HCT116 (cell line): Measurements from ENCODE around the gene CEP131. TPM values are rescaled to one million over a fixed set of nuclear protein-coding genes. Genes with fewer than 3 reads are reported as not detected.

Source experiments
- ATAC-seq: fragments of 200-7000 bp; cut with Tn5 transposase; 2 replicates; pipeline ENCODE4 v1.9.1; 2020; ENCODE audit warnings: mild to moderate bottlenecking, moderate library complexity
- BruUV-seq: library from RNA; stranded (reverse); fragments of 400-500 nt; replicated peaks from 2 replicates; lab custom pipeline; 2021; lab: Mats Ljungman, UMichigan
- CTCF ChIA-PET: fragments of 300-600 bp; sonication (Branson Sonifier 250); formaldehyde crosslinking; loops from one replicate; lab custom pipeline; 2021; ENCODE audit warnings: antibody characterized with exemption; lab: Charles Lee
- POLR2A ChIA-PET: fragments of 300-600, 350-600 bp; sonication (Branson Sonifier 250); formaldehyde crosslinking; loops from one replicate; lab custom pipeline; 2021; ENCODE audit warnings: antibody characterized with exemption; lab: Charles Lee
- RAD21 ChIA-PET, 2 experiments: fragments of 300-600 bp; sonication (Branson Sonifier 250); formaldehyde crosslinking; loops; one replicate each; lab custom pipeline; 2023; ENCODE audit warnings: low total read pairs in 2 of 2; ENCODE audit not compliant: uncharacterized antibody in 2 of 2, unreplicated experiment in 2 of 2, low non-redundant PET in 1 of 2; lab: Charles Lee
- DNase-seq: peaks from one replicate; pipeline ENCODE4 v3.0.0-alpha.2; 2010; ENCODE audit warnings: low read depth, low spot score
- H2AFZ ChIP-seq: fragments of 200-600 bp; shearing (Covaris generic), sonication (generic); 2 replicates; pipeline ENCODE4 v1.6.1; 2017; ENCODE audit warnings: low read depth, mixed run types, mixed read lengths, antibody characterized with exemption, low read length; ENCODE audit not compliant: poor library complexity, severe bottlenecking
- H3K27ac ChIP-seq: 2 replicates; pipeline ENCODE4 v1.5.1; 2012; ENCODE audit warnings: low read depth, low read length
- H3K27me3 ChIP-seq: fragments of 200-600 bp; sonication (generic); 2 replicates; pipeline ENCODE4 v1.6.1; 2016; ENCODE audit warnings: mixed run types, low read length, mixed read lengths; ENCODE audit not compliant: insufficient read depth
- H3K36me3 ChIP-seq, 2 experiments: fragments of 200-500 bp in 1 of 2; fragments of 200-600 bp in 1 of 2; sonication (Bioruptor generic) in 1 of 2; sonication (generic) in 1 of 2; 2 replicates each; pipeline versions ENCODE4 v1.5.1 to v1.6.1; 2014 to 2016; ENCODE audit warnings: low read length in 2 of 2, inconsistent platforms in 1 of 2, mixed read lengths in 1 of 2, mixed run types in 1 of 2; ENCODE audit not compliant: insufficient read depth in 2 of 2, control insufficient read depth in 1 of 2
- H3K4me1 ChIP-seq, 2 experiments: fragments of 200-600 bp in 1 of 2; sonication (generic) in 1 of 2; 2 replicates each; pipeline versions ENCODE4 v1.5.1 to v1.6.1; 2012 to 2017; ENCODE audit warnings: low read length in 2 of 2, inconsistent platforms in 1 of 2, mild to moderate bottlenecking in 1 of 2, mixed read lengths in 1 of 2, mixed run types in 1 of 2, moderate library complexity in 1 of 2; ENCODE audit not compliant: insufficient read depth in 2 of 2, control insufficient read depth in 1 of 2
- H3K4me2 ChIP-seq: fragments of 200-600 bp; sonication (generic); 2 replicates; pipeline ENCODE4 v1.6.1; 2017; ENCODE audit warnings: mixed run types, low read length, mixed read lengths
- H3K4me3 ChIP-seq, 2 experiments: fragments of 200-600 bp in 1 of 2; sonication (generic) in 1 of 2; replicated peaks in 1 of 2; 2 replicates each; pipeline ENCODE4 v1.5.1; 2011 to 2016; ENCODE audit warnings: low read length in 2 of 2, control low read depth in 1 of 2, low read depth in 1 of 2, mild to moderate bottlenecking in 1 of 2, mixed read lengths in 1 of 2, mixed run types in 1 of 2
- H3K79me2 ChIP-seq: fragments of 200-600 bp; sonication (generic); 2 replicates; pipeline ENCODE4 v1.6.1; 2017; ENCODE audit warnings: mild to moderate bottlenecking, mixed run types, low read length, moderate library complexity, mixed read lengths; ENCODE audit not compliant: insufficient read depth
- H3K9ac ChIP-seq: fragments of 200-600 bp; sonication (generic); 2 replicates; pipeline ENCODE4 v1.6.1; 2016; ENCODE audit warnings: low read length, mixed read lengths
- H3K9me2 ChIP-seq: fragments of 200-600 bp; sonication (generic), shearing (Covaris generic); 2 replicates; pipeline ENCODE4 v1.6.1; 2017; ENCODE audit warnings: mixed run types, mild to moderate bottlenecking, moderate library complexity; ENCODE audit not compliant: insufficient read depth
- H3K9me3 ChIP-seq, 2 experiments: fragments of 200-500 bp in 1 of 2; fragments of 200-600 bp in 1 of 2; sonication (Bioruptor generic) in 1 of 2; sonication (generic) in 1 of 2; 2 replicates each; pipeline ENCODE4 v1.6.1; 2014 to 2017; ENCODE audit warnings: low read length in 2 of 2, mixed read lengths in 2 of 2, inconsistent platforms in 1 of 2, low read depth in 1 of 2, mild to moderate bottlenecking in 1 of 2, mixed run types in 1 of 2, moderate library complexity in 1 of 2; ENCODE audit not compliant: control insufficient read depth in 1 of 2, insufficient read depth in 1 of 2
- H4K20me1 ChIP-seq: fragments of 200-600 bp; sonication (generic), shearing (Covaris generic); 2 replicates; pipeline ENCODE4 v1.6.1; 2017; ENCODE audit warnings: mixed run types, mild to moderate bottlenecking, moderate library complexity; ENCODE audit not compliant: insufficient read depth
- CEBPB ChIP-seq: IDR thresholded peaks from 2 replicates; pipeline ENCODE4 v1.6.1; 2012; ENCODE audit warnings: low read depth
- EGR1 ChIP-seq: IDR thresholded peaks from 2 replicates; pipeline ENCODE4 v1.6.1; 2012; ENCODE audit warnings: low read depth
- ELF1 ChIP-seq: IDR thresholded peaks from 2 replicates; pipeline ENCODE4 v1.6.1; 2012; ENCODE audit warnings: low read depth, borderline replicate concordance
- EZH2 ChIP-seq: fragments of 200-600 bp; sonication (generic); IDR thresholded peaks from 2 replicates; pipeline ENCODE4 v1.6.1; 2017; ENCODE audit warnings: antibody characterized with exemption, mixed run types
- EZH2phosphoT487 ChIP-seq: fragments of 200-600 bp; IDR thresholded peaks from 2 replicates; pipeline ENCODE4 v1.6.1; 2018; ENCODE audit warnings: antibody characterized with exemption, borderline replicate concordance
- FOSL1 ChIP-seq: IDR thresholded peaks from 2 replicates; pipeline ENCODE4 v1.6.1; 2012; ENCODE audit warnings: low read depth
- JUND ChIP-seq: IDR thresholded peaks from 2 replicates; pipeline ENCODE4 v1.6.1; 2012
- RAD21 ChIP-seq: IDR thresholded peaks from 2 replicates; pipeline ENCODE4 v1.6.1; 2012; ENCODE audit warnings: low read depth, mild to moderate bottlenecking
- REST ChIP-seq: IDR thresholded peaks from 2 replicates; pipeline ENCODE4 v1.6.1; 2012; ENCODE audit warnings: low read depth
- SIN3A ChIP-seq: IDR thresholded peaks from 2 replicates; pipeline ENCODE4 v1.6.1; 2012; ENCODE audit warnings: low read depth
- SP1 ChIP-seq: IDR thresholded peaks from 2 replicates; pipeline ENCODE4 v1.6.1; 2012; ENCODE audit warnings: low read depth
- SRF ChIP-seq: IDR thresholded peaks from 2 replicates; pipeline ENCODE4 v1.6.1; 2012; ENCODE audit warnings: low read depth
- TCF7L2 ChIP-seq: IDR thresholded peaks from 2 replicates; pipeline ENCODE4 v1.7.0; 2011; ENCODE audit warnings: borderline replicate concordance, inconsistent platforms; ENCODE audit not compliant: insufficient read depth, insufficient read length; ENCODE audit errors: extremely low read depth
- ZFX ChIP-seq: fragments of 450-650 bp; IDR thresholded peaks from 2 replicates; pipeline ENCODE4 v1.6.1; 2017
- intact Hi-C: fragments of 100-400 bp; cut with micrococcal nuclease; formaldehyde crosslinking; loops from 2 replicates; pipeline ENCODE4 v1.10.0; 2022
- total RNA-seq: library from RNA; stranded (reverse); gene quantifications from one replicate; pipeline ENCODE4 v1.2.1, GENCODE V29; 2021; ENCODE audit not compliant: unreplicated experiment
- TF ChIP-seq, protein P1 (sequence below): IDR thresholded peaks from 2 replicates; pipeline ENCODE4 v1.6.1; 2012

The CEP131 gene
- total RNA-seq, 1 experiment from 2014 or later, result 30.2 TPM

- TF ChIP-seq CEBPB (no peak), EZH2 (no peak), TCF7L2 (no peak), RAD21 (no peak), ZFX (no peak), SP1 (no peak), SIN3A (no peak), REST (no peak)
These were observed 3.1 kb downstream of the CEP131 start (continued) for GRCh38 chr17:81219476-81220180.

- ChIA-PET CTCF (no interaction called here), POLR2A (no interaction called here), RAD21 (no interaction called here)
- Histone ChIP-seq H3K9ac (no peak overlapping the region), H3K9me3 (no peaks in the 10 kb centered on the region), H3K4me3 (no peak overlapping the region), H3K79me2 (peaks cover 15% of the 10 kb centered on the region; the same call in 1 of the 2 replicates), H2AFZ (no peak overlapping the region), H3K27me3 (no peaks in the 10 kb centered on the region), H3K9me2 (no peaks in the 10 kb centered on the region), H3K4me2 (no peak overlapping the region), H3K27ac (no peak overlapping the region), H3K36me3 (peaks cover 0 to 10% of the 10 kb centered on the region in 2 experiments; a peak in 2 of 4 replicates), H4K20me1 (no peaks in the 10 kb centered on the region), H3K4me1 (peaks cover 20 to 29% of the 10 kb centered on the region in 2 experiments)
- intact Hi-C loops, result no loop called here
- no peak for ATAC-seq
- BruUV-seq, result no TSS peak
- no peak for DNase-seq
- TF ChIP-seq FOSL1 (no peak), EZH2 (no peak), TCF7L2 (no peak), EZH2phosphoT487 (no peak), SRF (no peak), EGR1 (no peak), REST (no peak), CEBPB (no peak), SP1 (no peak), RAD21 (no peak), JUND (no peak), ELF1 (no peak), SIN3A (no peak)
- TF ChIP-seq, protein P1, sequence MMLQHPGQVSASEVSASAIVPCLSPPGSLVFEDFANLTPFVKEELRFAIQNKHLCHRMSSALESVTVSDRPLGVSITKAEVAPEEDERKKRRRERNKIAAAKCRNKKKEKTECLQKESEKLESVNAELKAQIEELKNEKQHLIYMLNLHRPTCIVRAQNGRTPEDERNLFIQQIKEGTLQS, result no peak
These were observed 3.8 kb downstream of the CEP131 start for GRCh38 chr17:81218991-81219390.
